Hypothalamus (tissue), 51 donors: ENCODE results near the gene IL12RB2.
A peak's percentile ranks its signal among the peaks of the same experiment; 100 is the strongest.
"Not testable (repeated sequence)": the region's sequence is repeated elsewhere in the genome, so short reads cannot be mapped to it uniquely, and the experiment has no call there.

ENCODE experiments used
- DNase-seq, 51 donors: peaks; one replicate each; lab custom pipeline; 2025; lab: John Stamatoyannopoulos, UW

Gene IL12RB2

DNA sequence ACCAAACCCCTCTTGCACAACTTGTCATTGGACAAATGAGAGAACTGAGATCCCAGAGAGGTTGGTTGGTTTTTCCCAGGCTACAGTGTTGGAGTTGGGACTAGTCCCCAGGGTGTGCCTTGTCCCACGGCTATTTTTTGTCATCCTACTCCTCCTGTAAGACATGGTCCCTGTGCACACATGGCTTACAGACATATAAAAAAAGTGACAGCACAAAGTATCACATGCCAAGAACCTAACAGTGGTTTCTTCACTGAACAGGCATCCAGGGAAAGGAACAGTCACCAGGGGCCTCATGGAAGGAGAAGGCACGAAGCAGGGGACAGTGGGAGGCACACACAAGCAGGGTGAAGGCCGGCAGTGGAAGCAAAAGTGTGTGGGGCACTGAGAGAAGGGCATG, 86.1 kb downstream of the IL12RB2 start:
- no peak for DNase-seq

DNA sequence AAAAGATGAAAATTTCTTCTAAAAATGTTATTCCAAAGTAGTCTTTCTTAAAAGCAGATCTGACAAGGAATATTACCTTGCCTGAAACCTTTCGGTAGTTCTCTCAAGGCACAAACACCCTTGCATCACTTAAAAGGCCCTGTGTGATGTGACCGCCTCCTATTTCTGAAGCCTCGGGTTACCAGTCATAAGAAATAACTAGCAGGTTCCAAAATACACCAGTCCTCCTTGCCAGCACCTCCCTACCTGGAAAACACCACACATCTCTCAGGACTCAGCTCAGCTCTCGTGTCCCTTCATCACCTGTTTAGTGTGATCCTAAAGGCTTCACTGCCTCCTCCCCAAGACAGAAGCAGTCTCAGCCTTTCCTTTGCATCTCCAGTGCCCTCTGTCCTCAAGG, 86.9 kb downstream of the IL12RB2 start:
- no peak for DNase-seq

DNA sequence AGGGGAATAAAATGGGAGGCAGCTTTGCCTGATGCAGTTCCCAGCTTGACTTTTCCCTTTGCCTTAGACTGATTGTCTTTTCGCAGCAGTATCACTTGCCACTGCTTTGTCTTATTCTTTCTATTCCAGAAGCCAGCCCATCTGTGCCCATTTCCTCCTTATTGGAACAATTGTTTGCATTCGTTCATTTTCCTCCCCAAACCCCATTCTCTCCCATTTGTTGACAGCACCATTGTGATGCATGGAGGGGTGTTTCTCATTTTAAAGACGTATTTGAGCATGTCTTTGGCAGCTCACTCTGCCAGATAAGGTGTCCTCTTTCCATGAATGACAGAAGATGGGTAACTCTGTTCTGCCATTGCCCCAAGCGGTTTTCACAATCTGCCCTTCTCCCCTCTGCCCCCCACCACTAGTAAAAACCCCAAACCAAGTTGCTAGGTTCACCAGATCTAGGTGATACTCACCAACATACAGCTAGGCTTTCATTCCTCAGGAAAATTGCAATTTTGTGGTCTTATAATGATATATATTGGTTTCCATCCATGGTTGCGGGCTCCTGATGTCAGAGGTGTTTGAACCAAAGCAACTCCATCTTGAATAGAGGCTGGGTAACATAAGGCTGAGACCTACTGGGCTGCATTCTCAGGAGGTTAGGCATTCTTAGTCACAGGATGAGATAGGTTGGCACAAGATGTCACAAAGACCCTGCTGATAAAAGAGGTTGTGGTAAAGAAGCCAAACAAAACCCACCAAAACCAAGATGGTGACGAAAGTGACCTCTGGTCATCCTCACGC, 91.7 kb downstream of the IL12RB2 start:
- DNase-seq = no peak

DNA sequence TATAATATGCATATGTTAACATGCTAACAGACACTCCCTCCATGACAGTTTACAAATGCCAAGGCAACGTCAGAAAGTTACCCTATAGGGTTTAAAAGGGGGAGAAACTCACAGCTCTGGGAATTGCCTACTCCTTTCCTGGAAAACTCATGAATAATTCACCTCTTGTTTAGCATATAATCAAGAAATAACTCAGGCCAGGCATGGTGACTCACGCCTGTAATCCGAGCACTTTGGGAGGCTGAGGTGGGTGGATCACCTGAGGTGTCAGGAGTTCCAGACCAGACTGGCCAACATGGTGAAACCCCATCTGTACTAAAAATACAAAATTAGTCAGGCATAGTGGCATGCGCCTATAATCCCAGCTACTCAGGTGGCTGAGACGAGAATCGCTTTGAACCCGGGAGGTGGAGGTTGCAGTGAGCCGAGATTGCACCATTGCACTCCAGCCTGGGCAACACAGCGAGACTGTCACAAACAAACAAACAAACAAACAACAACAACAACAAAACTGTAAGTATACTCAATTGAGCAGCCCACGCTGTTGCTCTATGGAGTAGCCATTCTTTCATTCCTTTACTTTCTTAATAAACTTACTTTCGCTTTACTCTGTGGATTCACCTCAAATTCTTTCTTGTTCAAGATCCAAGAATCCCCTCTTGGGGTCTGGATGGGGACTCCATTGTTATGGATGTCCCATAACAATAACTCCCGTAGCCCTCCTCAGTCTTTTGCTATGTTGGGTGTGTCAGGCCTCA, 92.5 kb downstream of the IL12RB2 start:
- DNase-seq = not testable (repeated sequence)

DNA sequence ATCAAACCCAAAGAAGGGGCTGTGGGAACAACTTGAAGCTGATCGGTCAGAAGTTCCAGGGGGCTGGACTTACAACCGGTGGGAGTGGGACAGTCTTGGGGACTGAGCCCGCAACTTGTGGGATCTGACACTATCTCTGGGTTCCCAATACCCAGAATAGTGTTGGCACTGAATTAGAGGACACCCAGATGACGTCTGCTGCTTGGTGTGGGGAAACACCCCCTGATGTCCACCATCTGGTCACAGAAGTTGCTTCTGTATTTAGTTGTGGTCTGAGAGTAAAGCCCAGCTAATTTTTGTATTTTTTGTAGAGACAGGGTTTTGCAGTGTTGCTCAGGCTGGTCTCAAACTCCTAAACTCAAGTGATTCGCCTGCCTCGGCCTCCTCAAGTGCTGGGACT, 93.8 kb downstream of the IL12RB2 start:
- DNase-seq = no peak

DNA sequence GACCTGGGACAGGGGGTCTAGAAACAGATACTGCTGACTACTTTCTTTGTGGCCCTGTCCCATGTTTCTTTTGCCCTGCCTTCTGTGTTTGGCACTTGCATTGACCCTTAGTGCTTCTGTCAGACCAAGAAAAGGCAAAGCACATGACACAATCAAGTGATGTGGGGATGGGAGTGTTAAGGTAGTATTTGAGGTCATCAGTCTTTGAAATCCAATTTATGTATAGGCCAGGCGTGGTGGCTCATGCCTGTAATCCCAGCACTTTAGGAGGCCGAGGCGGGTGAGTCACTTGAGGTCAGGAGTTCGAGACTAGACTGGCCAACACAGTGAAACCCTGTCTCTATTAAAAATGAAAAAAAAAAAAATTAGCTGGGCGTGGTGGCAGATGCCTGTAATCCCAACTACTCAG, 96.5 kb downstream of the IL12RB2 start:
- DNase-seq = no peak

DNA sequence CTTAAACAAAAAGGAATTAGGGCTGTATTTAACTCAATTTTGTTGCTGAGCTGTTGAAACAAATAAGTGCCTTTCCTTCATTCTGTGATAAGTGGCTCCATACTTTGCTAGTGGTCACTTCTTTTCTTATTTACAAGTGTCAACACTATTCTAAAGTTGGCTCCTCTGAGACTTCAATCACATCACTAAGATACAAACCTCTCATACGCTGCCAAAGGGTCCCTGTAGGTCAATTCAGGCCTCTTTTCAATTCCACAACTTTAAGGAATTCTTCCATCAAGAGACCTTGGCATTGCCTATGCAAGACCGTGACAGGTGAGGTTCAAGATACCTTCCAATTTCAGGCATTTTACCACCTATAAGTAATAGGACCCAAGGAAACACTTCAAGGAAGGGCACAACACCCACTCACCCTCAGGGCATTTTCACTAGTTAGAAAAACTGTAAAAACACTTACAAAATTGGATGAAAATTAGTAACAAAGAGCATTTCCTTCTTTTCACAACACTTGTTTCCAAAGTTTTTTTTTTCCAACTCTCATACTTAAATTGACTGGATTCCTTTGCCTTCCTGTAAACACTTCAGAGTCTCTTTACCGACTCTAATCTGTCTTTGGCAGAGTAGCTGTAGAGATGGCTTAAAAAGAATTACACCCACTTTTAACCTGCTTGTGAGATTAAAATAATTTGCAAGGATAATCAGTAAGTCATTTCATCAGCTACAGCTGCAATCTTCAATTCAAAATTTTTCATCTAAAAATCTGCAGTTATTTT, 98.0 kb downstream of the IL12RB2 start:
- no peak for DNase-seq

DNA sequence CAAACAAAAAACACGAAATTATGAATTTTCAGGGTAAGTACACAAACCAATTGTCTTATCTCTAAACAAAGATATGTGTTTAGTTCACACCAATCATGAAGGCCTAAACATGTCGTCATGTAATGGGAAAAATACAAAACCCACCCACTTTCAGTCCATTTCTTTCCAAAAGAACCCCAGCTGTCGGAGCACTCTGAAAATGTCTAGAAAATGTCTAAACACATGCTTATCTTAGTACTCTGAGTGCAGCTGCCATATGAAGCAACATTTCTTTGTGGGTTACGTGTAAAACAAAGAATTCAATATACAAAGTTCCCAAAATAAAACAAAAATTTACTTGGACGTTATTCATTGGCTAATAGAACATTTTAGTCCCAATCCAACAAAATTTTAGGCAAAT, 99.8 kb downstream of the IL12RB2 start:
- DNase-seq = no peak

DNA sequence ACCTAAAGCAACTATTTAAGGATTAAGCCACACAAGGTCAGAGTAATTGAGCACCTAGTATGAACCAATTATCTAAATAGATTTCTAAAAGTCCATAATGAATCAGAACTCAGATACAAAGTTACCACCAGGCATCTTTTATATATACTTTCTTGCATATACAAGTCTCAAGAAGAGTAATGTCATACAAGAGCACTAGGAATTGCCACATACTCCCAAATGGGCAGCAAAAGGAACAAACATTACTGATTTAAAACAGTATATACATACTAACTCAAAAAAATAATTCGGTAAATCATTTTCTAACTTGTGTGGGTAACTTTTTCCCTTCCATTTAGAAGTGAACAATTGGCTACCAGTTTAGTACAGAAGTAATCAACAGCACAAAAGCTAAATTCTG, 100.5 kb downstream of the IL12RB2 start:
- DNase-seq = no peak

DNA sequence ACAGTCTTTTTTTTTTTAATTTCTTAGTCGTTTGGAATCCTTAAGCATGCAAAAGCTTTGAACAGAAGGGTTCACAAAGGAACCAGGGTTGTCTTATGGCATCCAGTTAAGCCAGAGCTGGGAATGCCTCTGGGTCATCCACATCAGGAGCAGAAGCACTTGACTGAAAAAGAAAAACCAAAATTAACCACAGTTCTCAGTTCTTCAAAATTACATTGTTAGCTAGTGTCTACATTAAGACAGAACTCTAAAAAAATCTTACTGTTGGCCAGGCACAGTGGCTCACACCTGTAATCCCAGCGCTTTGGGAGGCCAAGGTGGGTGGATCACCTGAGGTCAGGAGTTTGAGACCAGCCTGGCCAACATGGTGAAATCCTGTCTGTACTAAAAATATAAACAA, 105.4 kb downstream of the IL12RB2 start:
- DNase-seq = not testable (repeated sequence)

DNA sequence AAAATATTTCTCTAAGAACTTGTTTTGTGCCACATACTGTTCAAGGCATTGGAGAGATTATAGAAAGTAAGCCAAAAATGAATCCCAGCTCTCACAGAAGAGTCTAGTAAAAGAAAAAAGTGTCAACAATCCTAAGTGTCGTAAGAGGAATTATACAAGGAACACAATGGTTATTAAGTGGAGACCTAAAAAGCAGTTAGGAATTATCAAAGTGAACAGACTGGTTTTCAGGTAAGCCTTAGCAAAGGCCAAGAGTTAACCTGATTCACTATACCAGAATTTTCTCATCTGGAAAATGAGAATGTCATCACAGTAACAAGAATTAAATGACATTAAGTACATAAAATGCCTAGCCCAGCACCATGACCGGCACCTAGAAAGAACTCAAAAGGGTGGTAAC, 106.9 kb downstream of the IL12RB2 start:
- DNase-seq = no peak

DNA sequence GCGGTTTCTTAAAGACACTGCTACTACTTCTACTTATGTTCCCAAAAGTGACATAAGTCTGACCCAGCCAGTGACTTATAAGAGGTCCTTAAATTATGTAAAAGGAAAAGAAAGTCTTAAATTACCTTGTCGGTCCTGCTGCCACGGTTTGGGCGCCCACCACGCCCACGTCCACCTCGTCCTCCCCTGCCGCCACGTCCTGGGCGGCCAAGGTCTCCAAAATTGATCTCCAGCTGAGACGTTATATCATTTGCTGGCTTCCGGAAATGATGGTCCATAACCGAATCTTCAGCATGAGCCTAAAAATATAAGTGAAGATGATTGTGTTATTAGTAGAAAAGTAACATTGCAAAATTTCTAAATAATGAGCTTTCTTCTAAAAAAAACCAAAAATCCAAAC, 107.4 kb downstream of the IL12RB2 start:
- no peak for DNase-seq

DNA sequence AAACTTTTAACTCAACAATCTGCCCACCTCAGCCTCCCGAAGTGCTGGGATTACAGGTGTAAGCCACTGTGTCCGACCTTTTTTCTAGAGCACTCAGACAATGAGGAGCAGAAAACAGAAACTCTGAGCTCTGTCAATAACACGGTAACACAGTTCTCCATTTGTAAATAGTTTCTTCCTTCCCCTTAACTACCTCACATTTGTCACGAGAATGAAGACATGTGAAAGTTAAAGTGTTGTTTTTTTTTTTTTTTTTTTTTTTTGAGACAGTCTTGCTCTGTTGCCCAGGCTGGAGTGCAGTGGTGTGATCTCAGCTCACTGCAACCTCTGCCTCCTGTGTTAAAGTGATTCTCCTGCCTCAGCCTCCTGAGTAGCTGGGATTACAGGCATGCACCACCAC, 110.1 kb downstream of the IL12RB2 start:
- not testable (repeated sequence) for DNase-seq

DNA sequence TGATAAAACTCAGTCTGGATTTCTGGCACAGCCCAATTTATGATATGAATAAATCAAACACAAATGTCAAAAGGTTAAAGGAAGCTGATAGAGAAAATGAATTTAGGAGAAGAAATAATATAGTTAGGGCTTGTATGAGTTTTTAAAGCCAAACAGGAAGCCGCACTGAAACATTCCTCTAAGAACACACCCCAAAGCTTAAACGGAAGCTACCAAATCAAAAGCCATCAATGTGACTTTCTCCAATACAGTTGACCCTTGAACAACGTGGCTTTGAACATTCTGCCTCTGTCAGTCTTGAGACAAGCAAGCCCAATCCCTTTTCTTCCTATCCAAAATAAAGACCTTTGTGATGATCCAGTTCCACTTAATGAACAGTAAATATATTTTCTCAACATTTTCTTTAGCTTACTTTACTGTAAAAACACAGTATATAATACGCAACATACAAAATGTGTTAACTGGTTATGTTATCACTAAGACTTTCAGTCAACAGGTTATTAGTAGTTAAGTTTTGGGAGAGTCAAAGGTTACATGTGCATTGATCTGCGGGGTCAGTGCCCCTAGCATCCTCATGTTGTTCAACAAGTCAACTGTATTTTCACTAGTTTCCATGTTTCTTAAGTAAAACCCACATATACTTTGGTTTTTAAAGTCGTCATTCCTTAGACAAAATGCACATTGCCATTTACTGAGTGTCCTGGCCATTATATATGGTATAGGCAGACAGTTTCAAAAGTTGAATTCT, 111.3 kb downstream of the IL12RB2 start:
- no peak for DNase-seq

DNA sequence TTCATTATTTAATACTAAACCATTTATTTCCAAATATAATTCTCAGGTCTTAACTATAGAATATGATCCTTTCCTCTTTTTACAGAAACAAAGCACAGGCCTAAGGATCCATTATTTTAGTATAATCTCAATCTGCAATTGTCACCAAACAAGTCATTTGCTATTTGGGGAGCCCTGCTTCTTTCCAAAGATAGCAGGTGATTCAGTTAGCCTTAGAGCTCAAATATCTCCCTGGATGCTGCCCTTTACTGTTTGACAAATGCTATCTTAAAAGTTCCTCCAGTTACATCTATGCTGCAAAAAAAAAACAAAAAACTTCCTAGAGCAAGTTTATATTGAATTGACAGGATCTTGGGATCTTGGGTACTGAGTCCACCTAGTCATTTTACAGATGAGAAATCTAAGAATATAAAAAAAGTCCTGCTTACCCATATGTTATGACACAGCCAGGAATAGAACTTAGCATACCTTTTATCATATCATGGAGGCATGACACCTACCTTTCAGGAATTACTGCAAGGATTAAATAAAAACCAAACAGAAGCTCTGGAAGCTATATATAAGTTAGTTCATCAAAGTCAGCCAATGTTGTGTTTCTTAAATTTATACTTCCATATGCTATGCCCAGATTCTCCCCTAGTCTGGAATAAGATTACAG, 113.3 kb downstream of the IL12RB2 start:
- no peak for DNase-seq

DNA sequence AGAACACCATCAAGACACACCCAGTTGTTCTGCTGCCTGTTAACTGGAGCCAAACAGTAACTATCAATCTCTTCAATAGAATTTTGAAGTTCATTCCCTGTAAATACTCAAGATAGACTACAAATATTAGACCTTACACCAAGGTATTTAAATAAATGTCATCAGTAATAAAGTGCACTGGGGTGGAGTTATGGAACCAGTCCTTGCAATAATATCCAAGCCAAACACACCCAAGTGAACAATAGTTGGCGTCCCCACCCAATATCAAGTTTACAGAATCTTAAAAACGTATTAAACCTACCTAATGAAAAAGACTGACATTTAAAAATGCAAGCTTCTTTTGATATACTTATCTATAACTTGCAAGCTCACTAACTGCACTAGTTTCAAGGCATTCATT, 119.8 kb downstream of the IL12RB2 start:
- no peak for DNase-seq

DNA sequence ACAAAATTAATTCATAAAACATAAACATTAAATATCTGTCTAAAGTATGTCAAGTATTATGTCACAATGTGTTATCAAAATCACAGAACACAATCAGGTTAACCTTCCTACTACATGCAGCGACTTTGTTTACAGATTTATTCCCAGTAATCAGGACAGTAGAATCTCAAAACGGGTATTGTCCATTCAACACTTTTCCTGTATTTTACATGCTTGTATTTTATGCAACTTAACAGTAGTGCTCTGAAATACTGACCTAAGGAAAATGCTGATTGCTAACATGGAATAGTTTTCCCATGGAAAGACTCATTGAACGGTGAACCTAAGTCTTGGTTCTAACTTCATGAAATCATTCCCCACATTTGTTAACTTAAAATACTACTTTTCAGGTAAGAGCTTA, 120.3 kb downstream of the IL12RB2 start:
- no peak for DNase-seq

DNA sequence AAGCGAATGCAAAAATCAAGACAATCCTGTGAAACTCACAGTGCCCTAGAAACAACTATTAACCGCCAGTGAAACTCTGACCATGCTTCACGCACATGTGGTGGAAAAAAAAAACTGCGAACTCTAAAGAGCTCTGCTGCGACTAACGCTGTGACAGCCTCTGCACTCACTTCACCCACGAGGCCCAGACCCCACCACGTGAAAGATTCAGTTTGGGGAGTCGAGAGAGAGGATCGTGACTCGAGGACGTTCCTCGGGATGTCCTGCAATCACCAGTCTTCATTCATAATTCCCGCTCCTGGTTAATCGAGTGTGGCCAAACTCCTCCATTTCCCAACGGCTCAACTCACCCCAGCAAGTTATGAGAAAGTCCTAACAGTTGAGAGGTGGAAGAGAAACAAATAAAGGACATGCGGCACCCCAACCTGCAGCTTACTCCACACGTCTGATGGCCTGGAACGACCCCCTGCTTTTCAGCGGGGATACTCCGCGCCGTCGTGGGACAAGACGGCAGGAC, 121.4 kb downstream of the IL12RB2 start:
- DNase-seq = peak in 8 of 51 donors; percentile 5 to 65 (median 20)

DNA sequence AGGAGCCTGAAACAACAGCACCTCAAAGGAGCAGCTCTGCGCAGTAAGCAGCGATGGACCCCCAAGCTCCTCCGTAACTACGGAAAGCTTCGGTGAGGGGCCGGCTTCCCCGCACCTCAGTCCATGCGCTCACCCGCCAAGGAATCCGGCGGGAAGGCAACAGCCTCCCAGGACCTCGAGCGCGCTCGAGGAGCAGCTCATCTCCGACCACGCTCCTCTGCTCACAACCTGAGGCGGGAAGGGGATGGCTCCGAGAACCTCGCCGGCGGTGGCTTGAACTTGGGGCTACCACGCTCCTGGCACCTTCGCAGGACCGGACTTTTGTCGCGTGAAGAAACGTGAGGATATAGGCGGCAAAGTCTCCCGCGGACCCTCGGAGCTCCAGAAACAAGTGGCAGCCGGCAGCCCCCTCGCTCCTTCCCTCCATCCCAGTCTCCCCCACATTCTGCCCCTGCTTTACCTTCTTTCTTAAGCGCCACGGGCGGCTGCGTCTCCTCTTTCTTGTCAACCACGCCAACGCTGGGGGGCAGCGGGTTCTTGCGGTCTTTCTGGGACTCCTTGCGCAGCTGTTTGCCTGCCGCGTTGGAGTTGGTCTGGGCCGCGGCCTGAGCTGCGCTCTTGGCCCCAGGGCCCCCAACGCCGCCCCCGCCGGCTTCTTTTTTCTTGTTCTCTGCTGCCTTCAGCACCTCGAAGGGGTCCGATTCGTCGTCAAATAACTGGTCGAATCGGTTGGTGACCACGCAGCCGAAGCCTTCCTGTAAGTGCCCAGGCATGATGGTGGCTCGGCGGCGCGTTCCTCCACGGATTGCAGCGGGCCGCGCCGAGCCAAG, 122.1 kb downstream of the IL12RB2 start:
- DNase-seq = peak in 30 of 51 donors; percentile 7 to 79 (median 35)
